A549 (cell line): ENCODE data around the gene MT1E.

ENCODE experiments used
- NR3C1 ChIP-seq: fragments of >200 bp; sonication (Bioruptor Twin); formaldehyde crosslinking; IDR thresholded peaks from 3 replicates; pipeline ENCODE4 v1.6.1; 2017
- POLR2AphosphoS2 ChIP-seq: conservative IDR thresholded peaks from 2 replicates; pipeline ENCODE4 v1.6.1; 2012; ENCODE audit warnings: low read length, improper control_type of control experiment, inconsistent platforms
- RAD21 ChIP-seq, 2 experiments: fragments of >200 bp in 1 of 2; sonication (Bioruptor Twin) in 1 of 2; formaldehyde crosslinking in 1 of 2; IDR thresholded peaks in 1 of 2; conservative IDR thresholded peaks in 1 of 2; 2 replicates in 1 of 2; 3 replicates in 1 of 2; pipeline ENCODE4 v1.6.1; 2012 to 2018; ENCODE audit warnings: inconsistent platforms in 1 of 2
- TF ChIP-seq, protein P1 (sequence below): fragments of >200 bp; sonication (Bioruptor Twin); formaldehyde crosslinking; IDR thresholded peaks from 3 replicates; pipeline ENCODE4 v1.5.1; 2016

DNA sequence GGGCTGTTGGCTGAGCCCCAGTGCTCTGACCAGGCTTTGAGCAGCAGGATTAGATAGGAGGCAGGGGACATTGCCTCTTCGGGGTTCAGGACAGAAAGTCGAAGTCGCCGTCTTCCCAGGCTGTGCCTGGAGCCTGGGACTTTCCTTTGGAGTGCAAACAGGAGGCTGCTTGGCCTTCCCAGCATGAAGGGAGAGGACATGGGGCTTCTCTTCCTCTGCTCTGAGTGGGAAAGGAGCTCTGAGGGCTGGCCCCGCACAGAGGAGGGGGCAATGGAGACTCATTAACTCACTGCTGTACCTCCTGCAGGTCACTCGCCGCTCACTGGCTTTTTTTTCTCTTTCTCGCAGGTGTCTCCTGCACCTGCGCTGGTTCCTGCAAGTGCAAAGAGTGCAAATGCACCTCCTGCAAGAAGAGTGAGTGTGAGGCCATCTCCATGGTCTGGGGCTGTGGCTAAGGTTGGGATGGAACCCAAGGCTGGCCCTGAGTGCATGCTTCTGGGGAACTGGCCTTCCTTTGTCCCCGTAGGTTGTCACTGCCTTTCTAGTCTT is 32.8 kb downstream of the MT1E start:
- TF ChIP-seq, protein P1, sequence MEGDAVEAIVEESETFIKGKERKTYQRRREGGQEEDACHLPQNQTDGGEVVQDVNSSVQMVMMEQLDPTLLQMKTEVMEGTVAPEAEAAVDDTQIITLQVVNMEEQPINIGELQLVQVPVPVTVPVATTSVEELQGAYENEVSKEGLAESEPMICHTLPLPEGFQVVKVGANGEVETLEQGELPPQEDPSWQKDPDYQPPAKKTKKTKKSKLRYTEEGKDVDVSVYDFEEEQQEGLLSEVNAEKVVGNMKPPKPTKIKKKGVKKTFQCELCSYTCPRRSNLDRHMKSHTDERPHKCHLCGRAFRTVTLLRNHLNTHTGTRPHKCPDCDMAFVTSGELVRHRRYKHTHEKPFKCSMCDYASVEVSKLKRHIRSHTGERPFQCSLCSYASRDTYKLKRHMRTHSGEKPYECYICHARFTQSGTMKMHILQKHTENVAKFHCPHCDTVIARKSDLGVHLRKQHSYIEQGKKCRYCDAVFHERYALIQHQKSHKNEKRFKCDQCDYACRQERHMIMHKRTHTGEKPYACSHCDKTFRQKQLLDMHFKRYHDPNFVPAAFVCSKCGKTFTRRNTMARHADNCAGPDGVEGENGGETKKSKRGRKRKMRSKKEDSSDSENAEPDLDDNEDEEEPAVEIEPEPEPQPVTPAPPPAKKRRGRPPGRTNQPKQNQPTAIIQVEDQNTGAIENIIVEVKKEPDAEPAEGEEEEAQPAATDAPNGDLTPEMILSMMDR, result no peak
- TF ChIP-seq NR3C1, result no peak
- no peak for TF ChIP-seq POLR2AphosphoS2
- no peak for TF ChIP-seq RAD21 (conservative IDR thresholded peaks at IDR 0.05 in 1 of 2, IDR thresholded peaks at IDR 0.05 in 1 of 2)
